Activated T-helper 1 cell treated with Interleukin-2 at 50 U/mL for 16 hours (primary cell): ENCODE measurements around the gene PRDM5.
"Not testable (repeated sequence)": the region's sequence is repeated elsewhere in the genome, so short reads cannot be mapped to it uniquely, and the experiment has no call there.

ENCODE experiments used
- DNase-seq: peaks from one replicate; pipeline ENCODE4 v3.0.0-alpha.2; 2020; ENCODE audit warnings: low read depth

Gene PRDM5

DNA sequence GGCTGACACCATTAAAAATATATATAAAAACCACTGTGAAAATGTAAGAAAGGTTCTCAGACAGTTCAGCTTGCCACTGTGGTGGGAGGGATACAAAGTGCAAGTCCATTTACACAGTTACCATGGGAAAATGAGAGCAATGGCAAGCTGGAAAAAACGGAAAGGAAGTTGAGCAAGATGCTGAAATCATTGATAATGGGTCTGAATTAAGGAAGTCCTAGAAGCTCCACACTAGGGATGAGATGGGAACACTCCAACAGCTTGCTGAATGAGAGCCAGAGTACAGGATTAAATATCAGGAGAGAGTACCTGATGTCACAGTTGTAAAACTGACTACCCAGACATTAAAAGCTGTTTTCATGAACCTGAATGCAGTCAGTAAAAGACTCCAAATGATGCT is 218.6 kb downstream of the PRDM5 start:
- no peak for DNase-seq

DNA sequence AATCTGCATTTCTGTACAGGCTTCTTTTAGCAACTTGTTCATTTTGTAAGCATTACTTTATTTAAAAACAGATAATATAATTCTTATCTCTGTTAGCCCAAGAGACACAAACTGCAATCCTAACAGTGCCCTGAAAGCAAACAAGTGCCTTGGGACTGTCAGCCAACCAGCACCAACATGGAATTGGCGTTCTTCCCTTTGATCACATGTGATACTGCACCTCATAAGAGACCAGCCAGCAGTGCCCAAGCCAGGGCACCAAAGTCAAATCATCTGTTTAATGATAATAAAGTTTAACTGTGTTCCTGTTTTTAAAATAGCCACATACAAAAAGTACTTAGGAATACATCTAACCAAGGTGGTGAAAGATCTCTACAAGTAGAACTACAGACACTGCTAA is 223.2 kb downstream of the PRDM5 start:
- DNase-seq = no peak

DNA sequence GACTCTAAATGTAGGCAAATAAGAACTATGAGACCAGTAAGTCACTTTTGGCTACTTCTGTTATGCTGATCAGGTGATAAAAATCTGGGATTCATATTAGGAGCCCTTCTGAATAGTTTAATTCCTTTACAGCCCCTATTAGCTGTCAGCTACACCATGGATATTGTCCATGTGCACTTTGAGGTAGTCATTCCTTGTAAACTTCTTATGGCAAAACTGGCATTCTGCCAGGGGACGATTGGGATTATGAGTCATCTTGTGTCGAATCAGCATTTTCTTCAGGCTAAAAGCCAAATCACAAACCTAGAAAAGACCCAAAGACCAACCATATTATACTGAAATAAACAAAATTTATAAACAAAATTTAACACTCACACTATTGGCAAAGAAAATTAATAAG is 227.6 kb downstream of the PRDM5 start:
- no peak for DNase-seq

DNA sequence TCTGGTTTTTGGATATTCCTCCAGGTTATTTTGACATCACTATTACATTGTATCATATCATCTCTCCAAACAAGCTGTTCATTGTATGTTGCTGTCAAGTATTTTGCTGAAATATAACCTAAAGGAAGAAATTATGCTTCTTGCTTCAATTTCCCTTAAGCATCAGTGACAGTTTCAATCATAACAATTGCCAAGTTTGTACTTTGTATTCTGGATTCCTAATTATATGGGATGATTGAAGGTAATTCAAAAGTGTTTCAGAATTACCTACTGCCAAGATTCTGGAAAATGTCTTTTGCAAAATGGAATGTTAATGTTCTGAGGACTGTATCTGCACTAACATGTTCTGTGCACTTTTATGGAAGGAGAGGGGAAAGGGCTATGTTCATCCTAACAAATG is 228.7 kb downstream of the PRDM5 start:
- DNase-seq = no peak

DNA sequence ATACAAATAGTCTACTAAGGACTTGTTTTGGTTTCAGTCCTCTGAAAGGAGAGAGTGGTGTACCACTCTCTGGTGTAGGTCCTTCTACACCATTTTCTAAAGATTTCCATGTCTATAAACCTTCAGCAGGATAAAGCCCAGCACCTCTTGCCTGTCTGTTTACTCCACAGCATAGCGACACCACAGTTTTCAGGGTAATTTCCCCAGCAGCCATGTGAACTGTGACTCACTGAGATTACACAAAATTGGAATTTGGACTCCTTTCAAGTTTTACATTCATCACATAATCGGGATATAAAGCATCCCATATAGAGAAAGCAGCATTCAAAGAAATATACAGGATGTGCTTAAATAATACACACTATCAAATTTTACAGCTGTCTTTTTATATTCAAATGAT is 229.6 kb downstream of the PRDM5 start:
- no peak for DNase-seq

DNA sequence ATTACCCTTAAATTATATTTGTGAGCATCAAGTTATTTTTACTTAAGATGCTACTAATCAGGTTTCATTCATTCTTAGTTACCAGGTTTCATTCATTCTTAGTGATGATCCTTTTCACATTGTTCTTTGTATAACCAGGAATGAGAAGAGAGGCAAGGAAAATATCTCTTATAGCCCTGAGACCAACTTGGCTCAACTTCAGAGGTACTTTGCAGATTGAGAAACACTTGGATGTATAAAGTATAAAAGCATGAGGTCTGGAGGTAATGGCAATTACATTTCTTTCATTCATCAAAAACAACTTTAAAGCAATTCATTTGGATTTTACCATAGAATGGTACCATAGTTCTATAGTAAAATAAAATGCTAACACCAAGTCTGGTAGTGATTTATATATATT is 231.0 kb downstream of the PRDM5 start:
- DNase-seq = no peak

DNA sequence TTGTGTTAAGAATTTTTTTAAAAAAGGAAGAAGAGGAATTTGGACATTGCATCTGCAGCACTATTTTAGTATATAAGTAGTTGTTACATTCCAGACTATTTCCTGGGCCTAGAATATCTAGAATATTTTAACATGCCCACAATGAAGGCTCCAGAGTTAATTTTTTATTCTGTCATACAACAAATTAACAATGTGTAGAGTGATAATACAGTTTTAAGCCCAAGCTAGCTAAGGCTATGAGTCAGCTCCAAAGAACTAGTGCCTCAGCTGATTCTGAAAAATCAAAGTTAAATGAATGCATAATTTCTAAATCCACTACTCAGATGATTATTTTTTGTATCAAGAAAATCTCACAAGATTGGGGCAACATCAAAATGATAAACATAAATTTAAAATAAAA is 231.4 kb downstream of the PRDM5 start:
- DNase-seq = no peak

DNA sequence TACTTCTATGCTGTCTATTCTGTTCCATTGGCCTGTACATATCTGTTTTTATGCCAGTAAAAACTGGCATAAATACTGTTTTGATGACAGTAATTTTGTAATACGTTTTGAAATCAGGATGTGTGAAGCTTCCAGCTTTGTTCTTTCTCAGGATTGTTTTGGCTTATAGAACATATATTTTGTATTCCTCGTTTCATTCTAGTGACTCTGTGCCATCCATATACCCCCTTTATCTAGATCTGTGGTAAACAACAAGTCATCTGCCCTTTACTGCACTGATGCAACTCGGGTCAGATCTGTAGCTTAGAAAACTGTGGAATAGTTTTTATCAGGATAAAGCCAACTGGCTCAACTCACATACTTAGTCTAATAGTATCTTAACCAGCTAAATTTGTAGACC is 233.7 kb downstream of the PRDM5 start:
- DNase-seq = no peak

DNA sequence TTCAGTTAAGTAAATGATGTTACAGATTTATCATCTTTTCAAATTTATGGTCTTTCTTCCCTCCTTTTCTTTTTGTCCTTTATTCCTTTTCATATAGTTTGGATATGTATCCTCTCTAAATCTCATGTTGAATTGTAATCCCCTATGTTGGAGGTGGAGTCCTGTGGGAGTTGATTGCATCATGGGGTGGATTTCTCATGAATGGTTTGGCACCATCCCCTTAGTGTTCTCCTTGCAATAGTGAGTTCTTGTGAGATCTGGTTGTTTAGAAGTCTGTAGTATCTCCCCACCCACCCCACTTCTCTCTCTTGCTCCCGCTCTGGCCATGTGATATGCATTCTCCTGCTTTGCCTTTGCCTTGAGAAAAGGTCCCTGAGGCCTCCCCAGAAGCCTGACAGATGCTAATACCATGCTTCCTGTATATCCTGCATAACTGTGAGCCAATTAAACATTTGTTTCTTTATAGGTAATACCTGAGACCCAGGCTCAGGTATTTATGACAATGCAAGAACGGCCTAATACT is 236.7 kb downstream of the PRDM5 start:
- DNase-seq = no peak

DNA sequence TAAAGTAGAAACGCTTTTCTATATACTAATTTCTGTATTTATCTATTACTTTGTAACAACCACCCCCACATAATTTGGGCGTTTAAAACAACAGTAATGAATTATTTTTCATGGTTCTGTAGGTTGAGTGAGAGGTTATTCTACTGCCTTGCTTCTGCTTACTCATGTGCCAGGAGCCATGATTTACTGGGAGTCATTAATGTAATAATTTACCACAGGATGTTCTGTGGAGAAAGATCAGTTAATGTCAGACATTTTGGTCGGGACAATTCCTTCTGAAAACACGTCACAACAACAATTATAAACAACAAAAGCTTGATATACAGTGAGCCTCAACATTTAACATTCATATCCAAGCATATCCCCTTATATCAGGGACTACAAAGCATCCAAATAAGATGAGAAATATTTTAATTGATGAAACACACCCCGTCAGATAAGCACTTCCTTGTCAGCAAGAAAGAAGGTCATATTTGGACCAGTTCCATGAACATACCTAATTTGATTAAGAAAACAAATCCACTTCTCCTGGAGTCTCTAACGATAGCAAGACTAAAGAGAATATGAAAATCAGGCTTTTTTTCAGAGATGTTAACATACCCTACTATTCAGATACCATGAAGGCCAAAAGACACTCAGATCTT is 238.5 kb downstream of the PRDM5 start:
- DNase-seq = no peak

DNA sequence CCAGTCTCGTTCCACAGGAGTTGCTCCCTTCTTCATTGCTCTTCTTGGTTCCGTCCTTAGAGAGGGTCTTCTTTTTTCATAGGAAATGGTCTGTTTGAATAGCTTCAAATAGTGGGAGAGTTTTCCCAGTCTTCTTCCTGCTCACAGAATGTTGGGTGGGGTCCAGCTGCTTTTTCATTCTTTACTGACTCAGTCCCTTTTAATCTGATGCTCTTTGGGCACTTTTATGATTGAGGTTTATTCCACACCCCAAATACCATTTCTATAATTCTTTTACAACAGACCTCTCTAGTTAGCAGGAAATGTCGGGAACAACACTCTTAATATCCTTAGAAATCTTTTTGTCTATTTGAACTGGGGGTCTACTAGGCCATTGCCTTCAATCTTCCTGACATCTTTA is 239.5 kb downstream of the PRDM5 start:
- DNase-seq = no peak

DNA sequence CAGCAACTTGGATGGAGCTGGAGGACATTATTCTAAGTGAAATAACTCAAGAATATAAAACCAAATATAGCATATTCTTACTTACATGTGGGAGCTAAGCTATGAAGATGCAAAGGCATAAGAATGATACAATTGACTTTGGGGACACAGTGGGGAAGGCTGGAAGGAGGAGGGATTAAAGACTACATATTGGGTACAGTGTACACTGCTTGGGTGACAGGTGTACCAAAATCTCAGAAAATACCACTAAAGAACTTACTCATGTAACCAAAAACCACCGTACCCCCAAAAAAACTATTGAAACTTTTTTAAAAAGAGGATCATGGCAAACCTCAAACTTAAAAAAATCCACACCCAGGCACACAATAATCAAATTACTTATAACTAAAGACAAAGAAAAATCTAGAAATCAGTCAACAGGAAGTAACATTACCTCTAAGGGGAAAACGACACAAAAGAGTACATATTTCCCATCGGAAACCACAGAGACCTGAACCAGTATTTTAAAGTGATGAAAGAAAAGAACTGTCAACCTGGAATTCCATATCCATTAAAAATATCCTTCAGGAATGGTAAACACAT is 241.8 kb downstream of the PRDM5 start:
- DNase-seq = no peak

DNA sequence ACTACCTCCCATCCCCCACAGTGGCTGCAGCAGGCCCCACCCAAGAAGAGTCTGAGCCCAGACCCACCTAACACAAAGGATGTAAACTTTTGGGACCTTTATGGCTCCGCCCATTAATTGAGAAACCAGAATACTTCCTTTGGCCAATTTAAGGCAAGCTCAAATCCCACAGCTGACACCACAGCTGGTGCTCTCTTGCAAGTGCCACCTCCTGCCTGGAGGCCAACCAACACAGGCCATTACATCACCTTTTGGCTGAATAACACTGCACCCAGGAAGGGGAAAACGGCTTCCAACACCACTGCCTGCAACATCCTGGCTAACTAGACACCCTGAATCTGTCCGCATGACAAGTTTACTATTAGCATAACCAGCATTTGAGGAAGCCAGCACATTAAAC is 248.8 kb downstream of the PRDM5 start:
- DNase-seq = no peak

DNA sequence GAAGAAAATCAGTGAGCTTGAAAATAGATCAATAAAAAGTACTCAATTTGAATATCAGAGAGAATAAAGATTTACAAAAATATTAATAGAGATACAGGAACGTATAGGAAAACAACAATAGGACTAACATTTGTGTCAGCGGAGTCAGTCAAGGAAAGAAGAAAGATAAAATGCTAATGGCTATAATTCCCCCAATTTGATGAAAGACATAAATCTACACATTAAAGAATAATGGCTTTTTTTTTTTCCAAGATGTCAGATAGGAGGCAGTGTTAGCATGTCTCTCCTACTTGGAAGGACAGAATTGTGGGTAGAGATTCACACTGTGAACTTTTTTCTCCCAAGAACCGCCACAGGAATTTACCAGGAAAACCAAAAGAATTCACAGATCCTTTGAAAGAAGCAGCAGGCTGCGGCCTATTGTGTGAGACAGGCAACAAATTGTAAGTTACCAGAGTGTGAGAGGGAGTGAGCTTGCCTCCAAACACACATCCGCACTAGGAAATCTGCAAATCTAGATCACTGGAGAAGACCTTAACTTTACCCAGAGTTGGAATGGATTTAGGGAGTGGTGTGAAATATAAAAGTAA is 249.9 kb downstream of the PRDM5 start:
- no peak for DNase-seq

DNA sequence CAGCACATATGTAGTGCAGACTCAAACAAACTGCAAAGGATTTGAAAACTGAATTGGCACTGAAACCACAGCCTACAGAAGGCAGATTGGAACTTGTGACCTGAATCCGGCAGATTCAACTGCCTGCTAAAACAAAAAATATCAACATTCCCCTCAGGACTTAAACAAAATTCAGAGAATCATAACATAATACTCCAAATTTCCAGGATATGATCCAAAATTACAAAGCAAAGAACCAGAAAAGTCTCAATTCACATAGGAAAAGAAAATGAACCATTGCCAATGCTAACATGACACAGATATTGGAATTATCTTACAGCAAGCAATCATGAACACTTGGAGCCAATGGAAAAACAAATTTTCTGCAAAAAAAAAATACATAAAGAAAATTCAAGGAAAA is 250.4 kb downstream of the PRDM5 start:
- no peak for DNase-seq

DNA sequence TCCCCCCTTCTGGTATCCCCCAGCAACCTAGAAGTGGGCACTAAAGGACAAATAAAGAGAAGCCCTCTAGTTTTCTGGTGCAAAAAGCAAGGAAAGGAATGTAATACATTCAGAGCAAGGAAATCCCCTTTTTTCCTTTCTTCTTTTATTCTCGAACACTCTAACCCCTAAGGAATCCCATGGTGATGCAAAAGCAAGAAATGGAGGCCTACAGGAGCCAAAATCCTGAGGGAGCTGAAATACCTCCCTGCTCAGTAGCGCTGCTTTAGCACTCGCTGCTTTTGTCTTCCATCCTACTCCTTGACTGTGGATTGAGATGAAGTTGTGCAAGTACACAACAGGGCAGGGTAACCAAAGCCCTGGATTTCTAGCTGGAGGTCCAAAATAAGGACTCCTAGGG is 251.0 kb downstream of the PRDM5 start:
- DNase-seq = no peak

DNA sequence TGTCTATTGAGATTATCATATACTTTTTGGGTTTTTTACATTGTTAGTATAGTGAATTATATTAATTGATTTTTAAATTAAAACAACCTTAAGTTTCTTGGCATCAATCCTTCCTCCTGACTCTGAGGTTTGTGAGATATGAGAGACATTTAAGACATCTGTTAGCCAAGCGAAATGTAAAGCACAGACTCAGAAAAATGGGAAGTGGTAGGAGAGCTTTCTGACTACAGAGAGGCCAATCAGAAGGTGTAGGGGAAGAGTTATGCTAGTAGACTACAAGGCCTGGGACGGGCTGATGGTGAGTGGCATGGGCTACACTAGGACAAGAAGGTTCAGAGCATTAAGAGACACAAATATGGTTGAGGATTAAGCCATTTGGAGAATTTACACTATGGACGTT is 255.4 kb downstream of the PRDM5 start:
- no peak for DNase-seq

DNA sequence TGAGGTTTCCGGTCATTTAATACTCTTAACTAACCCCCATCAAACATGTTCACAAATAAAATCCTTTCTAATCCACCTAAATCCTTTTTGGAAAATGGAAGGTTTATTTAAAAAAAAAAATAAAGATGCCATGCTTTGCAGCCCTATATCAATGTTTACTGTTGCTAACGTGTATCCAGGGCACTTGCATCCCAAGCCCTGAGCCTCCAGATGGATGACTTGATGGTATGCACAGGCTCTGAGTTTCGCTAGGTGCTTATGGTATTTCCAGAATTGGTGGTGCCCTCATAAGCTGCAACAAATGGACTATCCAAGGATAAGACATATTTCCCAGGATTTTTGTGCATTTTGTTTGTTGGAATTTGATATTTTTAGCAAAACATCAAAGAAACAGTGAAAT is 257.7 kb downstream of the PRDM5 start:
- DNase-seq = no peak

DNA sequence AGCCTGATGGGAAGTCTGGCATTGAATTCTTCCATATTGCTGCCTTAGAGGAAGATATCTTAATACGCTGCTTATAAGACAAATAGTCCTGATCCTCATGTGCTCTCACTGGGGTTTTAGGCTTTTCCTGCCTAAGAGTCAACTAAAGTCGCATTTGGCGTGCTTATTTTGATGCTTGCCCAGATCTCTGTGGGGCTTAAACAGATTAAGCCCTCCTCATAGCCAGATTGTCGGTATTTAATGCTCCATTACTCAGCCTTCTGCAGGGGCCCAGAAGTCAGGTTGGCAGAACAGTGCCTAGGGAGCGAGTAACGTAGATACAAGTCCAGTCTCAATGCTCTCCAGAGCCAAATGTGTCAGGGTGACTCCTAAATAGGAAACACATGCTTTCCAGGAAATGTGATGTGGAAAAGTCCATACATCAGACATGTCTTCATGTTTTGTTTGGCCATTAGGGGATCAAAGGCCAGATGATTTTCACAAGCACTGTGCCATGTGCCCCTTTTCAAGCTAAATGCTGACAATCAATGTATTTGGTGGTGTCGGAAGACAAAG is 262.8 kb downstream of the PRDM5 start:
- no peak for DNase-seq

DNA sequence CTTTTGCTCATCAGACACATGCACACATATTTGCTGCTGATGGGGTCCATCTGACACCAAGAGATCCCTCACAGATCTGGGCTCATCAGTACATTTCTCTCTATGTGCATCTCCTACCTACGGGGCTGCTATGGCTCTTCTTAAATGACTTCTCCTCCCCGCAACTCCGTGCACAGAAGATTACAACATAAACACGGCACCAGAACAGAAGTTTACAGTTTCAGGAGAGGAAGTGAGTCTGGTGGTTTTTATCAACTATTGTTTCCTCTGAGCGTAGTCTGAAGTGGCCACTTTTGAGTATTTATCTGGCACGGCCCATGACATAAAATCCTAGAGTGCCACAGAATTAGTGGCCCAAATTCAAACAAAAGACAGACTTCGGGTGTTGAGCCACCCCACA is 263.8 kb downstream of the PRDM5 start:
- DNase-seq = no peak

DNA sequence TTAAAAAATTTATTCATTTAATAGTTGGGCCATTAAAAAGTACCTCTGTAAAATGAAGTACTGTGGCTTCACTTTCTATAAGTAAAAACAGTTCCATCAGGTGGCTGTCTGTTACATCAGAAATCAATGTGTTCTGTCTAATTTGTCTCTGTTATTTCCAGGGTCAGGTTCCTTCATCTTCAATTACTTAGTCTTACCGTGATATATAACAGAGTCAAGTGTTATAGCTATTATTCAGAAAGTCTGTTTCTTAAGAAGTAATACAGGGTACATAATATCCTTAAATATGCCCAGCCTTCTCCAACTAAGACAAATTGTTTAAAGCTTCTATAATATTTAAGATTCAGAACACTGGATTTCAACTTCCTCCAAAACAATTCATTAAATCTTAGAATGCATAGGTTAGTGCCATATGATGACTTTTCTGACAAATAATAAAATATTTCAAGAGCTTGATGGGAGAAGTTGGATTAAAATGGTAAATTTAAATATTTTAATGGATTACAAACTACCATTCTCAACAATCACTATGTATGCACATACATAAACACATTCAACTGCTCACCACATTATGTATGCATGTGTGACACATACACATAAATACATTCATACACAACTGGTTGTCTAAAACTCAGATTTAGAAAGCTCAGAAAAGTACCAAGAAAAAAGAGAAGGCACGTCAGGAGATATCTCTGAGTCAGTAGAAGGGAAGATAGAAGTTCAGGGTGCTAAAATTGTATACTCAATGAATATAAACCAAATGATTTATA is 268.5 kb downstream of the PRDM5 start:
- DNase-seq = no peak

DNA sequence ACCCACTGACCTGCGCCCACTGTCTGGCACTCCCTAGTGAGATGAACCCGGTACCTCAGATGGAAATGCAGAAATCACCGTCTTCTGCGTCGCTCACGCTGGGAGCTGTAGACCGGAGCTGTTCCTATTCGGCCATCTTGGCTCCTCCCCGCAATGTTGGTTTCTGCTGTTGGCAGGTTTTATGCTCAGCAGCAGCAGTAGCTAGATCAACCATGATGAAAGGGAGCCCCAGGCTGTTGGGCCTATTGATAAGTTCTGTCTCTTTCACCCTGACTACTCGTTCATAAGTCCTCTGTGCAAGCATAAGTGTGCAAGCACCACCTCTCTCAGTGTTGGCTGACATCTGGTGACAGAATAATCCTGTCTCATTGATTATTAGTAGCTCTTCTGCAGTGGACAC is 274.2 kb downstream of the PRDM5 start:
- DNase-seq = not testable (repeated sequence)
